NCI-H2227 treated with DMSO at 0.1 percent for 48 hours (cell line): ENCODE data around the gene CD63.

ENCODE experiments used
- DNase-seq: peaks from one replicate; lab custom pipeline; 2025; lab: John Stamatoyannopoulos, UW

Gene CD63

DNA sequence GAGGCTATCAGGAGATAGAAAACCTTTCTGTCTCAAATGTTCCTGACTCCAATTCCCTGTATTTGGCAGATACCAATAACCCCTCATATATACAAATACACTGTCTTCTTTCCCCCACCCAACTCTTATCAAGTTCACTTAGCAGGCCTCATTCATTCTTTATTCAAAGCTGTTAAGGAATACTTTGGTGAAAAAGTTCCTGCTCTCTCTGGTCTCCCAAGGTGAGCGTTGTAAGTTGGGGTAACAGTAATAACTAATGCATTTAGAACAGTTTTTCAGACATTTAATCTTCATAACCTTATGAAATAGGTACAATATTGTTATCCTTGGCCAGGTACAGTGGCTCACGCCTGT is 10.2 kb upstream of the CD63 start:
- DNase-seq: no peak

DNA sequence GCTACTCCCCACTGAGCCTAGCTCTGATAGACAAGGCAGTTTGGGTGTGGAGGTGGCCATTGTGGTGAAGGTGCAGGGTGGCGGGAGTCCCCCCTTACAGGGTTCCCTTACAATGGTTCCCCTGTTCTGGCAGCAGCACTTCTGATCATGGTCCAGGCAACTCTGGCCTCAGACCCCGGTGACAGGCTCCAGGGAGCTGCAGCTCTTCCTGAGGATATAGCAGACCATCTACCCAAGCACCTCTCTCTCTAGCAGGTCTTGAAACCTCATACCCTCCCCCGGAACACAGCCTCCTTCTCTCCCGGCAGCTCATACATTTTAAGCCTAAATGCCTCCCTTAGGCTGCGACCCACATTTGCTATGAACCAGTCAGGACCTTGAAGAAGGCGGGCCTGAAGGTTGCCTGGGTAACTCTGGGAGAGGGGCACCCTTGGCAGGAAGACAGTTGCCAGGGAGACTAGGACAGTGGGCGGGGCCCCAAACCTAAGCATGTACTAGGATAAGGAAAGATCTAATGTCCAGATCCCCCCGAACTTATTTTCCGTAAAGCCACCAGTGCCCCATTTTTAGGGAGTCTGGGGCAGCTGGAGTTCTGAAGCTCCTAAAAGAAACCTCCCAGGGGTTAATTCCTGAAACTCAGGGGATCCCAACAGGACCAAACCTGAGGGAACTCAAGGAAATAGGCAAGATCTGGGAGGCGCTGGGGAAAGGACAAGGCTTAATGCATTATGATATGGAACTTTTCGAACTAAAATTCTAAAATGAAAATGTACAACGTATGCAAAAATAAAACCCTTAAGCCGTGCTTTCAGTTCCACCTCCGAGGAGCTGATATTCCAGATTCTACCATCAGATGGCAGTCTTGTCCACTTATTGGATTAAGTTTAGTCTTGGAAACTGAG is 9.6 kb upstream of the CD63 start:
- DNase-seq: peak; percentile 76

DNA sequence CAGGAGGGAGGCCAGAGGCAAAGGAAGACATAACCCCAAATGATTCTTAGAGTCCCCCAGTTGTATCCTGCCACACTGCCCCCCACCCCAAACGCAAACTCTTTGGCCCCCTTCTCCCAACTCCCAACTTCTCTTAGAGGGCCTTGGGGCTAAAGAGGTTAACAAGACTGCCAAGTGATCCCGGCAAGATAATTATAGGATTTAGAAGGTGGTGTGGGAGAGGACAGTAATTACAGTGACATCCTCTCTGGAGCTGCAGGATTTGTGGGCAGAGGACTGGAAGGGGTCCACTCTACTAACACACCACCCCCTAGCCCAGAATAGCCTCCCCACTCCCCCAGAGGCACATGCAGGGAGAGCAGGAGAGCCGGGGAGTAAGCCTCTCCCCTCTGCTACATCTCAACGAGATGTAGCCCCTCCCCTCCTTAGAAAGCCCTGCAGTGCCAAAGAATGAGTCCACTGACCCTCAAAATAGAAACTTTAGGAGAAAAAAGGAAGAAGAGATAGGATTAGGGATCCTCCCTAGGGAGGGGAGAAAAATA is 8.8 kb upstream of the CD63 start:
- peak; percentile 71 for DNase-seq

DNA sequence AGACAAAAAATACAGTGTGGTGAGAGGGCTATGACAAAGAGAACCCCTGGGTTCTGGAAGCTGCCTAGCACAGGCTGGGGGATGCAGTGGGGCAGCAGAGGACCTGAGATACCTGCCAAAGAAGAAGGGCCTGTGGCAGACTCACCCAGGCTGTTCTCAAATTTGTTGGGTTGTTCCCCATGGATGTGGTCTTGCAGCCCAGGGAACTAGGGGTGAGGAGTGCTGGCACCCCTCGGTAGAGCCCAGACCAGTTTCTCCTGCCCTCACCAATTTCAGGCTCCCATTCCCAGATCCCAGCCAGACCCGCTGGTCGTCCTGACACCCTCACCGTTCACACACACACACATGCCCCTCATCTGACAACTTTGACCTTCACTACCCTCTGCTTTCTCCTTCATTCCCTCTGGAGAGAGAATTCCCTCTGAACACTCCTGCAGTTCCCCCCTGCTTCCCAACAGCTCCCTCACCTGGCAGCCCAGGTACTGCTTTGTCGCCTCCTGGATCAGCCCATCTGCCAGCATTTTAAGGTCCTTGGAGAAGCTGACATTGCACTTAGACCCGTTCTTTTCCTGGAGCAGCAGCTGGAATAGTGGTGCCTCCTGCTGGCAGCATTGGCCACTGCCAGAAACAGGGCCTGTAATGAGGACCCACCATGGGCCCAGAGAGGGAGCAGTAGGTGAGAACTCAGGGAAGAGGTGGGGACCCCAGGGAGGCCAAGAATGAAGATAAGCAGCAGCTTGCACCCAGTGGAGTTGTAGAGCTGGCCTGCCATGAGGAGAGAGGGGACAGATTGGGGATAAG is 8.2 kb upstream of the CD63 start:
- peak; percentile 61 for DNase-seq

DNA sequence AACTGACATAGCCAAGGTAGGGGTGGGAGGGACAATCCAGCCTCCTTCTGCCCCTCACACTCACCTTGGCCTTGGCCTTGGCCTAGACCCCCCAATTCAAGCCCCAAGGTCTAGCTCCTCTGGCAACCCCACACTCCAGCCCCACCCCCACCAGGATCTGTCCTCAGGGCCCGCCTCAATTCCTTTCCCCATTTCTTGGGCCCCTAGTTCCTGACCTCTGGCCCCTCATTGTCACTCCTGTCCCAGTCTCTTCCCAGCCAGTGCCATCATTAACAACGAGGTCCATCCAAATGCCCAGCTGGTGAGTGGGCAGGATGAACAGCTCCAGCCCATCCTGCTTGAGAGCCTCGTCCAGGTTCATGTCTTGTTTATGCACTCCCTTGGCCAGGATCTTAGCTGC is 7.3 kb upstream of the CD63 start:
- DNase-seq: no peak

DNA sequence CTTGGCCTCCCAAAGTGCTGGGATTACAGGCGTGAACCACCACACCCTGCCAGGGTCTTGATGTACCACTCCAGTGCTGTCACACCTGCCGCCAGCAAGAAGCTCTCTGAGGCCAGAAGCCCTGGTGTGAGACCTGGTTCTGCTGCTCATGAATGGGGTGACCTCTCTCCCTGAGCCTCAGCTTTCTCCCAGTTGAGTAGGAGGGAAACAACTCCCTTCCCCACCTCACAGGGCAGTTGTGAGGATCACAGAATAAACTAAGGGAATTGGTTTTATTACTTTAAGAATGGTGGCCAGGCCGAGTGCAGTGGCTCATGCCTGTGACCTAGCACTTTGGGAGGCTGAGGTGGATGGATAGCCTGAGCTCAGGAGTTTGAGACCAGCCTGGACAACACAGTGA is 5.8 kb upstream of the CD63 start:
- DNase-seq: no peak

DNA sequence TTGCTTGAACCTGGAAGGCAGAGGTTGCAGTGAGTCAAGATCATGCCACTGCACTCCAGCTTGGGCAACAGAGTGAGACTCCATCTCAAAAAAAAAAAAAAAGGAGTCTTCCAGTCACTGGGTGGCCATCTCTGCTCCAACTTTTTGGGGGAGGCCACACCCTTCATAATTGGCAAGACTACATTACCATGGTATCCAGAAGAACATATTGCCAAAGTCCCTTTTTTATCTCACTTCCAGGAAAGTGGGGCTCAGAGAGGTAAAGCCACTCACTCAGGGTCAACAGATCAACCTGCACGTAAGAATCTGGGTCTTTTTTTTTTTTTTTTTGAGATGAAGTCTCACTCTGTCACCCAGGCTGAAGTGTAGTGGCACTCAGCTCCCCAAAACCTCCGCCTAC is 5.0 kb upstream of the CD63 start:
- DNase-seq: no peak

DNA sequence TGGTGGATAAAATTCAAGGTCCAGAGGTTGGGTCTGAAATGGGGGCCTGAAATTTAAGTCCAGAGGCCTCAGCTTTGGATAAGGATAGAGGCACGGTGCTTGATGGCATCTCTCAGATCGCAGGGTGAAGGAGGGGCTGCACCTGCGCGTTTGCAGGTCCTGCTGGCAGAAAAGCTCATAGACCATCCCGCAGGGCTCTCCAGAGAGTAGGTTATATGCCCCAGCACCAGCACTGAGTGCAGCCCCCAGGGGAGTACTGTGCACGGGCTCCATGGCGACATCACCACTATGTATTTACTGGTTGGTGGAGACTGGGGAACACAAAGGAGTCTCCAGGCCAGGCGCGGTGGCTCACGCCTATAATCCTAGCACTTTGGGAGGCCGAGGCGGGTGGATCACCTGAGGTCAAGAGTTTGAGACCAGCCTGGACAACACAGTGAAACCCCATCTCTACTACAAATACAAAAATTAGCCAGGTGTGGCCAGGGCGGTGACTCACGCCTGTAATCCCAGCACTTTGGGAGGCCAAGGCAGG is 4.3 kb upstream of the CD63 start:
- no peak for DNase-seq

DNA sequence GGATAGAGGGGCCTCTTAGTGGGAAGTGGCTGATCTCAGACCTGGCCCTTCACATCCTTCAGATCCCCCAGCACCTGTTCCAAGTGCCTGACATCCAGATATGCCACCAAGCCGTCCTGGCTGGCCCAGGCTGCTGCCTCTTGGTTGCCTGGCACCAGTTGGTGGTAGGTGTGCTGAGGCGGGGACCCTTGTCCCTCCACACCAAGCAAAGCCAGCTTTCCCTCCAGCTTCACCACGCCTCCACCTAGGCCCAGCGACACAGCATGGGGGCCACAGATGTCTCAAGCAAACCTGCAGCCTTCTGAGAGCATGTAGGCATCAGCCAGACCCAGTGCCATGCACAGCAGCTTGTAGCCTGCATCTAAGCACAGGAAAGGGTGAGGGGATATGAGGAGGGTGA is 3.5 kb upstream of the CD63 start:
- DNase-seq: no peak

DNA sequence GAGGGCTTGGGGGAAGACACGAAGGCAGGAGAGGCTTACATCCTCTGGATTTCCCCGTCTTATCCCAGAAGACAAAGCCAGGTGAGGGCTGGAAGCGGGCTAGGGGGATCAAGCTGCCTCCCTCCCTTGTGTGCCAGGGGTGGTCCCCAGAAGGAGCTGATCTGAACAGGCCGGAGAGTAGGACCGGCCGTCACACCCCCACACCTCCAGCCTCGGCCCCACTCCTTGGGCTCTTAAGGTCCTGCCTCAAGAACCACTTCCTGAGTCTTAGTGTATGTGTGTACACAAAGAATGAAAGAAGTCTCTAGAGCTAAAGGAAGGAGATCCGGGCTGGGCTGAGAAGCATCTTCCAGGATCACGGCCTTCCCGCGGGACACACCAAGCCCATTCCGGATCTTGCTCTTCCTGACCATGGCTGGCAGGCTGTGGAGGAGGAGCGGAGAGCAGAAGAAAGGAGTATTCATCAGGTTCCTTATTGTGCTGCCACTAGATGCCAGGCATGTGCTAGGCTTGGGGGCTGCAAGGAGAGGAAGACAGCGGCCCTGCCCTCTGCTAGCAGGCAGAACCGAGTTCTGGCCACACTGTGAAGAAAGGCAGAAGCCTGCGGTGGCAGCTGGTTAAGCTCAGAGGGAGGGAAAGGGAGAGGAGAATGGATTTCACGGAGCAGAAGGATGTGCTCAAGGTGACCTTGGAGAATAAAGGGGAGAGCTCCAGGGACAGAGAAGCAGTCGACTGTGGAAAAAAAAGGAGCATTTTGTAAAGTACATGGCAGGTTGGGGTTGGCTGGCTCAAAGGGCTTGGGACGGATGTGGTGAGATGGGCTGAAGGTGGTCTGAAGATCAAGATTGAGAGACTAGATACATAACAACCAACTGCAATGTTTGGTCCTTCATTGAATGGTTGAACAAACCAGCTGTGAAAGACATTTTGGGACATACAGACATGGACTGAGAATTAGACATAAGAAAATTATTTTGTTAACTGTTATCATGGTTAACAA is 1.3 kb upstream of the CD63 start:
- peak; percentile 39 for DNase-seq

DNA sequence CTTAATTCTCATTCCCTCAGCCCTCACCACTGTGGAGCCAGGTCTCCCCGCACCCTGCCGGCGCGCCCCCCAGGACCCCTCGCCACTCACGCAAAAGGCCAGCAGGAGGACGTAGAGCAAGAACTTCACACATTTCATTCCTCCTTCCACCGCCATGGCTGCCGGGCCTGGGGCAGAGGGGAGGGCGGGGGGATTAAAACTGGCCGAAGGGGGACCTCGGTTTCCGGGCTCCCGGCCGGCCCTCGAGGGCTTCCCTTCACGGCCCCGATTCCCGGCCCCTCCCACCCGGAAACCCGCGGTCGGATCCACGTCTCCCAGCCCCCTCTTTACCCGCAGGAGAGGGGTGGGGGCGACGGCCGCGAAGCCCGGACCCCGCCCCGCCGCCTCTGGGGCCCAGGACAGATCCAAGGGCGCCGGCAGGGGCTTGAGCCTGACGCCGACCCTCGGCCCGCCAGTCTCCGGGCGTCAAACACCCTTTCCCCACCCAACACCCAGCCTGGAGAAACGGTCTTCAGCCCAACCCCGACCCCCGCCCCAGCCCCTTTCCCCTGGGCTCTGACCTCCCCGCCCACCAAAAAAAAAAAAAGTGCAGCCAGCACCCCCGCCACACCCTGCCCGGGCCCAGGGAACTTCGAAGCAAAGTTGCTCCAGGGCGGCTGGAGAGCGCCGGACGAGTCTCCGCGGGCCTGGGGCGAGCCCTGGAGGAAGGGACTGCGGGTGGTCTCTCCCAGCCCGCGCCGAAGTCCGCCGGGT is 447 bp downstream of the CD63 start:
- no peak for DNase-seq

DNA sequence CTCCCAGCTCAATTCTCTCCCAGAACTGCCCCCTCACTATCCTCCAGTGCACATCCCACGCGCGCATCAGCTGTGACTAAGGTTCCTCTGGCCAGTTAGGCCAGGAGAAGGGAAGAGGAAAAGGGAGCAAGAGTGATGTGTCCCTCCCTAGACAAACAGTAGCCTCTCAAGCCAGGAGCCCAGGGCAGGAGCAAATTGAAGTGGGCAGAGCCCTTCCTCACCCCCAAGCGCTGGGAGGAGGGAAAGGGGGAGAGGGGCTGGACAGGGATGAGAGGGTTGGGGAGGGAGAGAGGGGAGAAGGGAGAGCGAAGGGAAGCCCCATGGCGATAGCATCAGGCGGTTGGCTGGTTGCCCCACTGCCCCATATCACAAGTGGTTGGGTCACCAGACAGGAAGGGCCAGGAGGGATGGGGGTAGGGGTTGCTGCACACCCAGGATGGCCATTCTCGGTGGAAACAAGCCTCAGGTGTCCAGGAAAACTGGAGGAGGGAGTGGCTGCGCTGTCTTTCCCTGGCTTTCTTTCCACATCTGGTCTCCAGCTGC is 1.1 kb downstream of the CD63 start:
- no peak for DNase-seq

DNA sequence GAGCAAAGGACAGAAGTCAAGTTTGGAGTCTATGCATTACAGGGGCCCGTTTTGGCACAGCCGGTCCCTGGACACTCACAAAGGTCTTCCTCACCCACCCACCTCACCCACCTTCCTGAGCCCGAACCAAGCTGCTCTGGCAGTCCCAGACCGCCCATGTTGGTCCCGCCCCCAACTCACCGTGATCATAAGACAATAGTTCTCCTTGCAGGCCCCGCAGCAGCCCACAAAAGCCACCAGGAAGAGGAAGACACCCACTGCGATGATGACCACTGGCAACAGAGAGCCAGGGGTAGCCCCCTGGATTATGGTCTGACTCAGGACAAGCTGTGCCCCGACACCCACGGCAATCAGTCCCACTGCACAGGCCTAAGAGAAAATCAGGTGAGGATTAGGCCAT is 1.8 kb downstream of the CD63 start:
- no peak for DNase-seq

DNA sequence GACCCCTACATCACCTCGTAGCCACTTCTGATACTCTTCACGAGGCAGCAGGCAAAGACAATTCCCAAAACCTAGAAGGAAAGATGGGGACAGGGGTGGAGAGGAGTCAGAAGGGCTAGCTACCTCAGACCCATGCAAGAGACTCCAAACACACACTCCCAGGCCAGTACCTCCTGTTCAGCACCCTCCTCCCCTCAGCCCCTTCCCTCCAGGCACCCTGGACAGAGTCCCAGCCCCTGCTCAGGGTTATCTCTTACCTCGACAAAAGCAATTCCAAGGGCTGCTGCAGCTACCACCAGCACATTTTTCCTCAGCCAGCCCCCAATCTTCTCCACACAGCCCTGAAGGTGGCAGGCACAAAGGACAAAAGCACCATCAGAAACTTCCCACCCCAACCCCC is 3.3 kb downstream of the CD63 start:
- no peak for DNase-seq

DNA sequence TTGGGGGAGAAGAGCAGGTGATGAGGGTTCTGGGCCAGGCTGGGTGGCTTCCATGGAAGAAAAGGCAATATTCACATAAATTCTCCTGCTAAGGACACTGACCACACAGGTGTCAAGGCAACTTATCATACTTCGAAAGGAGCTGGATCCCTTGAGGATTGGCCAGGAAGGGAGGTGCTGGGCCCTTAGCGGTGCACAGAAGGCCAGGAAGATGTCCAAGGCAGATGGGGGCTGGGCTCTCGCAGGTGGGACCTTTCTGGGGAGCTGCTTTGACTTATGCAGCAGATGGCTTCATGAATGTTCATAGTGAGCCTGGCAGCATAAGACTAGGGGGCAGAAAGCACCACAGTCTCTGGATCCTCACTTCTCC is 3.9 kb downstream of the CD63 start:
- DNase-seq: no peak

DNA sequence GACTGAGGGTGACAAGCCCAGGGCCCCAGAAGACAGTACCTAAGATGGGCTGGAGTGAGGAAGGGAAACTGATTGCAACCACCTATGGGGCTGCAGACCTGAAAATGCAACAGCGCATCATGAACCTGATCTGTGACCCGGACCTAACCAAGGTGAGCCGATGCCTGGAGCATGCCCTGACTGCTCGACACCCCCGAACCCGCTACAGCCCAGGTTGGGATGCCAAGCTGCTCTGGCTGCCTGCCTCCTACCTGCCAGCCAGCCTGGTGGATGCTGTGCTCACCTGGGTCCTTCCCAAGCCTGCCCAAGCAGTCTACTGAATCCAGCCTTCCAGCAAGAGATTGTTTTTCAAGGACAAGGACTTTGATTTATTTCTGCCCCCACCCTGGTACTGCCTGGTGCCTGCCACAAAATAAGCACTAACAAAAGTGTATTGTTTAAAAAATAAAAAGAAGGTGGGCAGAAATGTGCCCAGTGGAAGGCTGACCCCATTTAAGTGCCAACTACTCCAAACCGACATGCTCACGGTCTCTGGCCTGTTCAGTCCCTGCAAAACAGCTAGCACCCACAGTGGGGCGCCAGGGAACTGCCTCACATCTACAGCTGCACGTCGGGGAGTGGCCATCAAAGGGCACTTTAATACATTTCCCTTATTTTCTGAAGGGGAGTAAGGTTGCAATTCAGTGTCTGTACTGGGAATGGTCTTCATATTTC is 4.4 kb downstream of the CD63 start:
- DNase-seq: peak; percentile 45

DNA sequence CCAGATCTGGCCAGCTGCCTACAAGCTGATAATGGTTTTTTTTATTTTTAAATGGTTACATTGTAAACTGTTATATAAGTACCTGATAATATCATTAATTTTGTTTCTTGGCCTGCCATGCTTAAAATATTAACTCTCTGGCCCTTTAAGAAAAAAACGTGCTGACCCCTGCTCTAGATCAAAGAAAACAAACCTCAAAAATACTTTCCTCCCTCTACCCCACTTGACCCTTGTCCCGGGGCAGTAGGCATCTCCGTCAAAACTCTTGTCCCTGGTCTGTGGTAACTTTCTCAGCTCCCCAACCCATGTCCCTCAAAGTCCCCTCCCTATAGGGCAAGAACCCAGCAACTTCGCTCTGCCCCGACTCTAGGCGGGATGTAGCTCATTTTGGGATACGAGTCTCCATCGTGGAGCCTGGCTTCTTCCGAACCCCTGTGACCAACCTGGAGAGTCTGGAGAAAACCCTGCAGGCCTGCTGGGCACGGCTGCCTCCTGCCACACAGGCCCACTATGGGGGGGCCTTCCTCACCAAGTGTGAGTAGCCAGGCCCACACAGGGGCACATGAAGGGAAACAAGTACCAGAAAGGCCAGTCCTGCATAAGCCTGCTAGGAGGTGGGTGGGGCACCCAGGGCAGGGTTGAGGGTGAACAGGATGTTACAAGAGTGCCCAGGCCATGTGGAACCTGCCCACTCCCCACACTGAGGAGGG is 5.1 kb downstream of the CD63 start:
- DNase-seq: no peak

DNA sequence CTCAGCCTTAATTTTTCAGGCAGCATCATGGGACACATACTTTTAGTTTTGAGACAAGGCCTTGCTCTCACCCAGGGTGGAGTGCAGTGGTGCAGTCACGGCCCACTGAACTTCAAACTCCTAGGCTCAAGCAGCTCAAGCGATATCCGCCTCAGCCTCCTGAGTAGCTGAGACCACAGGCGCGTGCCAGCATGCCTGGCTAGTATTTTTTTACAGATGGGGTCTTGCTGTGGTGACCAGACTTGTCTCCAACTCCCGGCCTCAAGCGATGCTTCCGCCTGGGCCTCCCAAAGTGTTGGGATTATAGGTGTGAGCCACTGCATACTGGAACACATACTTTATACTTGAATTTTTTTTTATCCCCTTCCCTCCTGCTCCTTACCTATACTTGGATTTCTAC is 5.9 kb downstream of the CD63 start:
- DNase-seq: no peak

DNA sequence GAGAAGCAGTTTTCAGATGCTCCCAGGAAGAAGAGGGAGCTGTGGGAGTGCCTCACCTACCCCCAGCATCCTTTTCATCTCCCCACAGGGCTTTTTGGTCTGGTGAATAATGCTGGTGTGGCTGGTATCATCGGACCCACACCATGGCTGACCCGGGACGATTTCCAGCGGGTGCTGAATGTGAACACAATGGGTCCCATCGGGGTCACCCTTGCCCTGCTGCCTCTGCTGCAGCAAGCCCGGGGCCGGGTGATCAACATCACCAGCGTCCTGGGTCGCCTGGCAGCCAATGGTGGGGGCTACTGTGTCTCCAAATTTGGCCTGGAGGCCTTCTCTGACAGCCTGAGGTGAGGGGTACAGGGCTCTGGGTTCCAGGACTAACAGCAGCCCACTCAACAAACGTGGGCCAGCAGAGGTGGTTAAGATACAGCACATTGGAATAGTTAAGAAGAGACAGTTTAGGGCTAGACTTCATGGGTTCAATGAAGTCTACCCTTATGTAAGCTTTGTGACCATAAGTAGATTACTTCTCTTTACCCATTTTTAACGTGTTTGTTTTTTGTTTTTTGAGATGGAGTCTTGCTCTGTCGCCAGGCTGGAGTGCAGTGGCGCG is 7.1 kb downstream of the CD63 start:
- DNase-seq: no peak
